Measurements from ENCODE around the gene F10. TPM values are rescaled to one million over a fixed set of nuclear protein-coding genes. Genes with fewer than 3 reads are reported as not detected.

The F10 gene
- total RNA-seq, 1 experiment from 2014 or later: not detected

DNA sequence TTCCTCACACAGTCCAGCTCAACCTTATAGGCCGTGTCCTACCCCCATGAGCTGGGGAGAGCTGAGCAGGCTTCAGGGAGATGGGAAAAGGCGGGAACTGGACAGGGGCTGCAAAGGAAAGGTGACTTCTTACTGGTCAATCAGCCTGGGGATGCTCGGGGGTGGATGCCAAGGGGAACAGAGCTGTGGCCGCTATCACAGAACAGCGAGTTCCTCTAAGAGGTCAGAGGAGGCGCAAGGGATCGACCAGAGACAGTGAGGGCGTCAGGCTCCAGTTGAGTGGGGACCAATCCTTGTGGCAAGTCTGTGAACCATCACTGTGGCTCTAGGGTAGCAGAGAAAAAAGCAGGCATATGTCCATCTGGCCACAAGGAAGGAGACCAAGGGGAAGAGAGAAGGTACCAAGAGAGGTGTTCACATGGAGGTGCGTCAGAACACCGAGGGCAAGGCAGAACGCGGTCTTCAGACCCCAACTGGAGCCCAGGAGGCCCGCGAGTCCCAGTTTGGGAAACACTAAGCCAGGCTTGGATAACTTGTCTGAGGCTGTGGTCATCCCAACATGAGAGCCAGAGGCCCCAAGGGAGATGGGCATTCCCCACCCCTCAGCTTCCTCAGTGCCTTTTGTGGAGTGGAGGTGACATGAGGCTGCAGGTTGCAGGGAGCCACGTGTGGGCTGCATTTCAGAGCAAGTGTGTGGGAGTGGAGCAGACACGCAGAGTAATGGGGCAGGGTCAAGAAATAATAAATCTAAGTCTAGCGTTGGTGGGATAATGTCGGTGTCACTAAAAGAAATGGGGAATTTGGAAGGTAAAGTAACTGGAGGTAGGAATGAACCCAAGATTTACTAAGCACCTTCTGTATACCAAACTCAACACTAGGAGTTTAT lies 3.9 kb downstream of the F10 start:
- Histone ChIP-seq H3K36me3 (ENCODE audit: insufficient read depth, low read length) (no peaks in the 10 kb centered on the region), H3K4me1 (ENCODE audit: low read length) (no peaks in the 10 kb centered on the region), H3K4me3 (ENCODE audit: low read length) (no peak overlapping the region), H3K9me2 (replicated peaks; ENCODE audit: insufficient read depth, low read length) (no peaks in the 10 kb centered on the region), H4K20me1 (ENCODE audit: insufficient read depth, low read depth, low read length) (no peaks in the 10 kb centered on the region), H3K4me2 (ENCODE audit: low read depth, low read length, poor library complexity, severe bottlenecking) (no peak overlapping the region), H3K9me3 (ENCODE audit: low read length) (no peaks in the 10 kb centered on the region), H3K9ac (ENCODE audit: low read length) (no peak overlapping the region), H3K27ac (ENCODE audit: low read length) (no peak overlapping the region), H3K27me3 (ENCODE audit: low read length) (no peaks in the 10 kb centered on the region), H2AFZ (ENCODE audit: low read length) (no peak overlapping the region), H3K79me2 (ENCODE audit: low read length) (no peaks in the 10 kb centered on the region)
- no peak for DNase-seq

DNA sequence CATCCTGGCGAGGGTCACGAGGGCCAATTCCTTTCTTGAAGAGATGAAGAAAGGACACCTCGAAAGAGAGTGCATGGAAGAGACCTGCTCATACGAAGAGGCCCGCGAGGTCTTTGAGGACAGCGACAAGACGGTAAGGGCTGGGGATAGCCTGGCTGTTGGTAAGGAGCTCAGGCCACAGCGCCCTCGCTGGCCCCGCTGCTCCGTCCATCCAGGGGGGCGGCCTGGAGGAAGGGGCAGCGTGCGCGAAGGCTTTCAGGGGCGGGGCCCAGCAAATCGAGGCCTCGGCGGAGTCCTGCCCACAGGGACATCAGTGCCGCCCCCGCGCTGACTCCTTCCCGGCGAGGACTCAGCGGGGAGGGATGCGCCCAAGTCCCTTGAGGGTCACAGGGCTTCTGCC lies 6.9 kb downstream of the F10 start:
- no peaks in the 10 kb centered on the region for H4K20me1 ChIP-seq (ENCODE audit: insufficient read depth, low read depth, low read length)
- no peaks in the 10 kb centered on the region for H3K4me1 ChIP-seq (ENCODE audit: low read length)
- H3K9me3 ChIP-seq (ENCODE audit: low read length): no peaks in the 10 kb centered on the region
- H3K9me2 ChIP-seq (replicated peaks; ENCODE audit: insufficient read depth, low read length): no peaks in the 10 kb centered on the region
- H3K79me2 ChIP-seq (ENCODE audit: low read length): no peaks in the 10 kb centered on the region
- H3K4me2 ChIP-seq (ENCODE audit: low read depth, low read length, poor library complexity, severe bottlenecking): no peak overlapping the region
- no peak for DNase-seq
- no peak overlapping the region for H3K4me3 ChIP-seq (ENCODE audit: low read length)
- 0 out of 2 replicates have a peak, but pooled peaks cover 3% of the 10 kb centered on the region for H3K27me3 ChIP-seq (ENCODE audit: low read length)
- no peak overlapping the region for H3K9ac ChIP-seq (ENCODE audit: low read length)
- H2AFZ ChIP-seq (ENCODE audit: low read length): no peak overlapping the region
- no peak overlapping the region for H3K27ac ChIP-seq (ENCODE audit: low read length)
- H3K36me3 ChIP-seq (ENCODE audit: insufficient read depth, low read length): no peaks in the 10 kb centered on the region

DNA sequence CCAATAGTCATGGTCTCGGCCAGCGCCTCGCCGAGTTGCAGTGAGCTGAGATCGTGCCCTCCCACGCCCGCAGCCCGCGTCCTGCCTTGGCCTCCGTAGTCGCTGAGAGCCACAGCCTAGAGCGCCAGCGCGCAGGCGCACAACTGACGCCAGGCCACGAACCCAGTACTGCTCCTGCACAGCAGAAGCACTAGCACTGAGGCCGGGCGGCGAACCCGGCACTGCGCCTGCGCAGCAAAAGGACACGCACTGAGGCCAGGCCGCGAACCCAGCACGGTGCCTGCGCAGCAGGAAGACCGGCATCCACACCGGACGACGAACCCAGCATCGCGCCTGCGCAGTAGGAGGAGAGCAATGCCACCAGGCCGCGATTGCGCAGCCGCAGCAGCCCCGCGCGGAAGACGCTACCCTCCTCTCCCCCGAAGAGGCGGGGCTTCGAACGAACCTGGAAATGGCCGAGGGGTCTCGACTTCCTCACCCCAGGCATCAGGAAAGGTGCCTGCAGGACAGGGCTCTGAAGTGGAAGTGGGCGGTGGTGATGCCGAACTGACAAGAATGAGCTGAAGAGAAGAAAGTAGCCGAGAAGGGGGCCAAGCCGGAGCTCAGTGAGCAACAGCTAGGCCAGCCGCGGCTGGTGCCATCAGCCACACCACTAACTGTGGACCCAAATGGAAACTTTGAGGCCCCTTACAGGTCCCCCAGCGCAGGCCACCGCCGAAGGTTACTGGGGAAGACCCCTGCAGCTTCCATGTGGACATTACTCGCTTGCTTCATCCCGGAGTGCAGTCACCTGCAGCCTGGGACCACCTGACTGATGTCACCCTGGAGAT lies 7.5 kb downstream of the F10 start:
- Histone ChIP-seq H3K4me3 (ENCODE audit: low read length) (no peak overlapping the region), H3K36me3 (ENCODE audit: insufficient read depth, low read length) (no peaks in the 10 kb centered on the region), H3K4me1 (ENCODE audit: low read length) (no peaks in the 10 kb centered on the region), H3K27ac (ENCODE audit: low read length) (no peak overlapping the region), H3K27me3 (ENCODE audit: low read length) (0 out of 2 replicates have a peak, but pooled peaks cover 3% of the 10 kb centered on the region), H3K4me2 (ENCODE audit: low read depth, low read length, poor library complexity, severe bottlenecking) (no peak overlapping the region), H4K20me1 (ENCODE audit: insufficient read depth, low read depth, low read length) (no peaks in the 10 kb centered on the region), H2AFZ (ENCODE audit: low read length) (no peak overlapping the region), H3K79me2 (ENCODE audit: low read length) (no peaks in the 10 kb centered on the region), H3K9me3 (ENCODE audit: low read length) (no peaks in the 10 kb centered on the region), H3K9me2 (replicated peaks; ENCODE audit: insufficient read depth, low read length) (no peaks in the 10 kb centered on the region), H3K9ac (ENCODE audit: low read length) (no peak overlapping the region)
- no peak for DNase-seq

DNA sequence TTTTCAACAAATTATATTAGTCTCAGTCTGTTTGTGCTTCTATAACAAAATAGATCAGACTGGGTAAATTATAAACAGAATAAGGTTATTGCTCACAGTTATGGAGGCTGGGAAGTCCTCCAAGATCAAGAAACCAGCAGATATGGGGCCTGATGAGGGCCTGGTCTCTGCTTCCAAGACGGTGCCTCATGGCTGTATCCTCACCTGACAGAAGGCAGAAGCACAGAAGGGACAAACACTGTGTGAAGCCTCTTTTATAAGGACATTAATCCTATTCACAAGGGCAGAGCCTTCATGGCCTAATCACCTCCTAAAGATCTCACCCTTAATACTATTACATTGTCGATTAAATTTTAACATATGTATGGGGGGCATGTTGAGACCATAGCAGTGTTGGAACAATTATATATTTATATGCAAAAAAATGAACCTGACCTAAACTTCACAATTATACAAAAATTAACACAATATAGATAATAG lies 12.7 kb downstream of the F10 start:
- H3K9ac ChIP-seq (ENCODE audit: low read length): no peak overlapping the region
- H3K9me2 ChIP-seq (replicated peaks; ENCODE audit: insufficient read depth, low read length): no peaks in the 10 kb centered on the region
- no peak overlapping the region for H3K4me3 ChIP-seq (ENCODE audit: low read length)
- no peaks in the 10 kb centered on the region for H3K36me3 ChIP-seq (ENCODE audit: insufficient read depth, low read length)
- H3K4me1 ChIP-seq (ENCODE audit: low read length): no peaks in the 10 kb centered on the region
- H3K27me3 ChIP-seq (ENCODE audit: low read length): 0 out of 2 replicates have a peak, but pooled peaks cover 3% of the 10 kb centered on the region
- H3K4me2 ChIP-seq (ENCODE audit: low read depth, low read length, poor library complexity, severe bottlenecking): no peak overlapping the region
- no peak overlapping the region for H2AFZ ChIP-seq (ENCODE audit: low read length)
- DNase-seq: no peak
- no peaks in the 10 kb centered on the region for H4K20me1 ChIP-seq (ENCODE audit: insufficient read depth, low read depth, low read length)
- no peaks in the 10 kb centered on the region for H3K79me2 ChIP-seq (ENCODE audit: low read length)
- no peak overlapping the region for H3K27ac ChIP-seq (ENCODE audit: low read length)
- no peaks in the 10 kb centered on the region for H3K9me3 ChIP-seq (ENCODE audit: low read length)

DNA sequence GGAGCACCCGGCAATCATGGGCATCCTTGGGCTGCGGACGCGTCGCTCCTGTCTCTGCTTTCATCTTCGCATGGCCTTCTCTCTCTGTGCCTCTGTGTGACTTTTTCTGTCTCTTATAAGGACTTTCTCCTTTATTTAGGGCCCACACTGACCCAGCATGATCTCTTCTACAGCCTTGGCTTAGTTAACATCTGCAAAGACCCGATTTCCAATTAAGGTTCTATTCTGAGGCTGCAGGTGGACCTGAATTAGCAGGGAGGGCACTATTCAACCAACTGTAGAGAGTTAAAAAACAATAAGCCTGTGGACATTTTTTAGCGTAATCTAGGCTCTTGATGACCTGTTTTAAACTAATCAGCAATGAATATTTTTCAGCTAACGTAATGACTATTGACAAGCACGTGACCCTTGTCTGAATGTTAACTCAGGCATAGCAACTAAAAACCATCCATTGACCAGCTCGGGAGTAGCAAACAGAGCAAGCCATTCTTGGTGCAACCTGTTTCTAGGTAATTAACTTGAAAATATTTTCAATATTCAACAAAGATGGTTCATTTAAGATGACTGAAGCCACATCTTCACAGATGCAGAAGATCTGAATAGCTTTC lies 15.2 kb downstream of the F10 start:
- Histone ChIP-seq H2AFZ (ENCODE audit: low read length) (no peak overlapping the region), H3K27ac (ENCODE audit: low read length) (no peak overlapping the region), H4K20me1 (ENCODE audit: insufficient read depth, low read depth, low read length) (no peaks in the 10 kb centered on the region), H3K4me3 (ENCODE audit: low read length) (no peak overlapping the region), H3K79me2 (ENCODE audit: low read length) (no peaks in the 10 kb centered on the region), H3K27me3 (ENCODE audit: low read length) (0 out of 2 replicates have a peak, but pooled peaks cover 3% of the 10 kb centered on the region), H3K36me3 (ENCODE audit: insufficient read depth, low read length) (no peaks in the 10 kb centered on the region), H3K4me1 (ENCODE audit: low read length) (no peaks in the 10 kb centered on the region), H3K9me3 (ENCODE audit: low read length) (no peaks in the 10 kb centered on the region), H3K9ac (ENCODE audit: low read length) (no peak overlapping the region), H3K9me2 (replicated peaks; ENCODE audit: insufficient read depth, low read length) (no peaks in the 10 kb centered on the region), H3K4me2 (ENCODE audit: low read depth, low read length, poor library complexity, severe bottlenecking) (no peak overlapping the region)
- DNase-seq: no peak

DNA sequence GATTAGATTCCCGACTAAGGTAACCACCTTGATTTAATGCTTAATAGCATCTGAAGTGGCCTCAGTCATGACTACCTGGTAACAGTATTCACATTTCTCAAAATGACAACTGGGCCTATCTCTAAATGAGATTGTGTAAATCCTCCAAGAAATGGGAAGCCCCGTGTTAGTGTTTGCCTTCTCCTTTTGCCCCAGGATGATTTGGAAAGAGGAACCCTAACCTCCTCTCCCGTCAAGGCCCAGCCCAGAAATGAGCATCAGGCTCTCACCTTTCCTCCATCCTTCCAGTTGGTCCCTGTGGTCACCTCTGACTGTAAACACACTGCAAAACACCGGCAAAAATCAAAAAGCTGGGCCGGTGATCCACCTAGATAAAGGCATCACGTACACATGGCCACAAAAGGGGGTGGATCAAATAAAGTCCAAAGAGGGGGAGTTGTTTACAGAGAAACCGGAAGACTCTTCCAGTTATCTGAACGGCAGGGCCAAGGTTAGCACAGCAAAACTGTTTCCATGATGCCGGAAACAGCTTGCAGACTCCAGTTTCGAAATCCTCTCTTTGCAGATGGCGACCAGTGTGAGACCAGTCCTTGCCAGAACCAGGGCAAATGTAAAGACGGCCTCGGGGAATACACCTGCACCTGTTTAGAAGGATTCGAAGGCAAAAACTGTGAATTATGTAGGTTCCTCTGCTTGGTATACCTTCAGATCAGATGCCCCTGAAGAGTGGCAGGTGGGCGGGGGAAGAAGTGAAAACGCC lies 16.4 kb downstream of the F10 start:
- 0 out of 2 replicates have a peak, but pooled peaks cover 3% of the 10 kb centered on the region for H3K27me3 ChIP-seq (ENCODE audit: low read length)
- H2AFZ ChIP-seq (ENCODE audit: low read length): no peak overlapping the region
- H3K27ac ChIP-seq (ENCODE audit: low read length): no peak overlapping the region
- no peaks in the 10 kb centered on the region for H3K79me2 ChIP-seq (ENCODE audit: low read length)
- no peaks in the 10 kb centered on the region for H3K36me3 ChIP-seq (ENCODE audit: insufficient read depth, low read length)
- H3K9ac ChIP-seq (ENCODE audit: low read length): no peak overlapping the region
- H3K9me3 ChIP-seq (ENCODE audit: low read length): no peaks in the 10 kb centered on the region
- no peak overlapping the region for H3K4me3 ChIP-seq (ENCODE audit: low read length)
- H4K20me1 ChIP-seq (ENCODE audit: insufficient read depth, low read depth, low read length): no peaks in the 10 kb centered on the region
- H3K9me2 ChIP-seq (replicated peaks; ENCODE audit: insufficient read depth, low read length): no peaks in the 10 kb centered on the region
- DNase-seq: no peak
- H3K4me2 ChIP-seq (ENCODE audit: low read depth, low read length, poor library complexity, severe bottlenecking): no peak overlapping the region
- H3K4me1 ChIP-seq (ENCODE audit: low read length): no peaks in the 10 kb centered on the region

DNA sequence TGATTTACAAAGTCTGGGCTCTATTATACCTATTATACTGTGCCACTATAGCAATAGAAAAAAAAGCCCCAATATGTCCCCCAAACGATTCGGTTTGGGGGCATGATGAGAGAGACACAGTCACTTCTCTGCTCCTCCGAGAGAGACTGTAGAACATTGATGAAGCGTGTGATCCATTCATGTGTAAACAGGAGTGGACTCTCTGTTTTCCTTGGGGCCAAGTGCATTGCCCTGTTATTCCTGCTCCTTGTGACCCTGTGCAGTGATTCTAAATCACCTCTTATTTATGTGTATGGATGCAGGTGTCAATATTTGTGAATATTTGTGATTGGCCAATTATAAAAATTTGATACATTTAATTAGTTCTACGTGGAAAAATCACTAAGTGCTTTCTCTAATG lies 17.0 kb downstream of the F10 start:
- Histone ChIP-seq H3K4me2 (ENCODE audit: low read depth, low read length, poor library complexity, severe bottlenecking) (no peak overlapping the region), H2AFZ (ENCODE audit: low read length) (no peak overlapping the region), H3K79me2 (ENCODE audit: low read length) (no peaks in the 10 kb centered on the region), H4K20me1 (ENCODE audit: insufficient read depth, low read depth, low read length) (no peaks in the 10 kb centered on the region), H3K9me3 (ENCODE audit: low read length) (no peaks in the 10 kb centered on the region), H3K4me1 (ENCODE audit: low read length) (no peaks in the 10 kb centered on the region), H3K27ac (ENCODE audit: low read length) (no peak overlapping the region), H3K36me3 (ENCODE audit: insufficient read depth, low read length) (no peaks in the 10 kb centered on the region), H3K9ac (ENCODE audit: low read length) (no peak overlapping the region), H3K4me3 (ENCODE audit: low read length) (no peak overlapping the region), H3K27me3 (ENCODE audit: low read length) (no peaks in the 10 kb centered on the region), H3K9me2 (replicated peaks; ENCODE audit: insufficient read depth, low read length) (no peaks in the 10 kb centered on the region)
- no peak for DNase-seq
